GM12891 (cell line): ENCODE results near the gene TMTC2.

Experiments used
- DNase-seq: peaks from one replicate; pipeline ENCODE4 v3.0.0; 2011; ENCODE audit warnings: low spot score; ENCODE audit not compliant: insufficient read length
- FAIRE-seq: peaks from 2 replicates; lab custom pipeline; 2011; peaks lifted over from hg19 to GRCh38; lab: Jason Lieb, UNC
- PAX5 ChIP-seq: IDR thresholded peaks from 2 replicates; pipeline ENCODE4 v1.6.1; 2011; ENCODE audit warnings: low read length, moderate library complexity, mild to moderate bottlenecking; ENCODE audit not compliant: insufficient read depth, severe bottlenecking
- POLR2A ChIP-seq: IDR thresholded peaks from 2 replicates; pipeline ENCODE4 v1.6.1; 2011; ENCODE audit warnings: low read depth, low read length, control low read depth
- POLR2AphosphoS5 ChIP-seq: IDR thresholded peaks from 2 replicates; pipeline ENCODE4 v1.6.1; 2011; ENCODE audit warnings: low read depth, low read length, control low read depth
- POU2F2 ChIP-seq: IDR thresholded peaks from 2 replicates; pipeline ENCODE4 v1.6.1; 2011; ENCODE audit warnings: low read depth, mild to moderate bottlenecking, control low read depth, low read length, moderate library complexity
- SPI1 ChIP-seq: IDR thresholded peaks from 2 replicates; pipeline ENCODE4 v1.6.1; 2011; ENCODE audit warnings: low read depth, low read length, control low read depth
- TAF1 ChIP-seq: IDR thresholded peaks from 2 replicates; pipeline ENCODE4 v1.6.1; 2011; ENCODE audit warnings: low read depth, low read length, control low read depth

The TMTC2 gene

DNA sequence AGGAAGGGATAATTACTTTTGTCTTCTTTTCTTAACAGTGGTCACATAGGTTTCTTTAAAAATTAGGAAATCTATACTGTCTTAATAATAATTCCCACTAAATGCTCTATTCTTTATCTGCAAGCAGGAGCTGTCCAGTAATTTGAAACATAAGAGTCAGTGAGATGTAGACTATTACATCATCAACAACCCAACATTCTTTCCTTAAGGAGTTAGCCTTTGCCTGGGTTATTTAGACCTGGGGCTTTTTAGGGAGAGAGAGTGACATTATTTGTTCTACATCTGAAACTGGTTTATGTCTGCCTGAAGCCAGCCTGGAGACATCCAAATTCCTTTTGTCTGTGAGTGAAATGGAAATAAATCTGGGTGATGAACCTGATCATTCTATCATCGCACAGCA is 294.4 kb downstream of the TMTC2 start:
- TF ChIP-seq POU2F2: no peak
- no peak for TF ChIP-seq POLR2AphosphoS5
- TF ChIP-seq POLR2A: no peak
- no peak for TF ChIP-seq TAF1
- no peak for TF ChIP-seq PAX5
- no peak for TF ChIP-seq SPI1
- DNase-seq: no peak

DNA sequence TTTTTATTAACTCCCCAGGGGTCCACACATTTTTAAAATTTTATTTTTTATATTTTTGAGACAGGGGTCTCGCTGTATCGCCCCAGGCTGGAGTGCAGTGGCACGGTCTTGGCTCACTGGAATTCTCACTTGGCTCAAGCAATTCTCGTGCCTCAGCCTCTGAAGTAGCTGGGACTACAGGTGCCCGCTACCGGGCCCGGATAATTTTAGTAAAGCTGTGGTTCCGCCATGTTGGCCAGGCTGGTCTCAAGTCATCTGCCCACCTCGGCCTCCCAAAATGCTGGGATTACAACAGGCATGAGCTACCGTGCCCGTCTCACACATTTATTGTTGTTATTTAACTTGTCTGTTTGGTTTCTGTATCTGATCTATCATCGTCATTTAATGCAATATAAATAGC is 307.4 kb downstream of the TMTC2 start:
- TF ChIP-seq TAF1: no peak
- TF ChIP-seq POLR2A: no peak
- no peak for TF ChIP-seq PAX5
- no peak for TF ChIP-seq SPI1
- TF ChIP-seq POLR2AphosphoS5: no peak
- no peak for TF ChIP-seq POU2F2
- DNase-seq (no peak), FAIRE-seq (no peak)

More for the DNA sequence above, 294.4 kb downstream of the TMTC2 start:
- FAIRE-seq: no peak

DNA sequence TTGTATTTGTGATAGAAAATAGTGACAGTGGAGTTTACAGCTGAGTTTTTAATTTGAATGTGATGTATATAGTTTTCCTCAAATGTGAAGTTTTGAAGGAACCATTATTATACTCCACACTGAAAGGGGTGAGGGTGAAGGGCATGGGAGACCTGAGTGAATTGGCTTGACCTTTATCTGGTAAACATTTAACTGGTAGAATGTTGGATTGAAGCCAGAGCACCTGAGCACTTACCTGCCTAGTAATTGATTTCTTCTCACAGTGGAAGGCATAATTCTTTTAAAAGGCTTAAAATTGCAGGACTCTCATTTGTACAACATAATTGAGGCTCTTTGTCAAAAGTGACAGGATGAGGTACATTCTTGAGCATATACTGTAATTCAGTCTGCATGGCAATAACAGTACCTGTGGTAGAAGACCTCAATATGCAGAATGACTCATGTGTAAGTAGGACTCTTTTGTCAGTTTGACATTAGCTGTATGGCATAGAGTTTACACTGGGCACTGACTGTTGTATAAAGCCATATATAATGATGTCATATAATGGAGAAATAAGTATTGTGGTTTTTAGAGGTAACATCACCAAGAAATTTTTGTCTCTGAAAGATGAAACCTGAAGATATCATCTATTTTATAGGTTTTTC is 309.6 kb downstream of the TMTC2 start:
- FAIRE-seq: no peak
- TF ChIP-seq PAX5 (no peak), TAF1 (no peak), POLR2A (no peak), POU2F2 (no peak), SPI1 (no peak), POLR2AphosphoS5 (no peak)
- DNase-seq: no peak

DNA sequence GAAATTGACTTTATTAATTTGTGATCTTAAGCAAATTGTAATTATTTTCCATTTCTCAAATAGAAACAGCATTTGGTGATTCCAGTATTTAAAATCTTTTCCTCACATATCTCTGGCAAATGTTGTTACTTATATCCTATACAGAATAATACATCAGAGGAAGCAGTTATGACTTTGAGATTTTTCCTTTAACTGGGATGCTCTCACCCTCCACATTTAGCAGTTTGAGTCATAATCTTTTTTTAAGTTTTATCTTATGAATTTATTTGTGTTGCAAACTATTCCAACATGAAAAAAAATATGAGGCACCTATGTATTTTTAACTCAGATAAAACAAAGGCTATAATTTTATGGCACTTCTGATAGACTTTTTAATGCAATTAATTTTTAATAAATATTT is 311.8 kb downstream of the TMTC2 start:
- DNase-seq: no peak
- no peak for TF ChIP-seq TAF1
- TF ChIP-seq SPI1: no peak
- no peak for TF ChIP-seq POLR2AphosphoS5
- TF ChIP-seq POU2F2: no peak
- no peak for TF ChIP-seq PAX5
- TF ChIP-seq POLR2A: no peak
- no peak for FAIRE-seq

DNA sequence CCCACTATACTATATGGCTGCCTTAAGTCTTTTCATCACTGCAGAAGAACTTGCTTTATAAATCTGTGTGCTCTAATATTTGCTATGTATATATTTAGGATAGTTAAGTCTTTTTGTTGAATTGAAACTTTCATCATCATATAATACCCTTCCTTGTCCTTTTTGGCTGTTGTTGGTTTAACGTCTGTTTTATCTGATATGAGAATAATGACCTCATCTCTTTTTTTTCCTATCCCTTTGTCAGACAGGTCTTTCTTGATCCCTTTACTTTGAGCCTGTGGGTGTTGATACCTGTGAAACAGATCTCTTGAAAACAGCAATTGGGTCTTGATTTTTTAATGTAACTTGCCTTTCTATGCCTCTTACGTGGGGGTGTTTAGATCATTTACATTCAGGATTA is 316.3 kb downstream of the TMTC2 start:
- FAIRE-seq (no peak), DNase-seq (no peak)
- TF ChIP-seq POU2F2 (no peak), SPI1 (no peak), POLR2AphosphoS5 (no peak), PAX5 (no peak)

DNA sequence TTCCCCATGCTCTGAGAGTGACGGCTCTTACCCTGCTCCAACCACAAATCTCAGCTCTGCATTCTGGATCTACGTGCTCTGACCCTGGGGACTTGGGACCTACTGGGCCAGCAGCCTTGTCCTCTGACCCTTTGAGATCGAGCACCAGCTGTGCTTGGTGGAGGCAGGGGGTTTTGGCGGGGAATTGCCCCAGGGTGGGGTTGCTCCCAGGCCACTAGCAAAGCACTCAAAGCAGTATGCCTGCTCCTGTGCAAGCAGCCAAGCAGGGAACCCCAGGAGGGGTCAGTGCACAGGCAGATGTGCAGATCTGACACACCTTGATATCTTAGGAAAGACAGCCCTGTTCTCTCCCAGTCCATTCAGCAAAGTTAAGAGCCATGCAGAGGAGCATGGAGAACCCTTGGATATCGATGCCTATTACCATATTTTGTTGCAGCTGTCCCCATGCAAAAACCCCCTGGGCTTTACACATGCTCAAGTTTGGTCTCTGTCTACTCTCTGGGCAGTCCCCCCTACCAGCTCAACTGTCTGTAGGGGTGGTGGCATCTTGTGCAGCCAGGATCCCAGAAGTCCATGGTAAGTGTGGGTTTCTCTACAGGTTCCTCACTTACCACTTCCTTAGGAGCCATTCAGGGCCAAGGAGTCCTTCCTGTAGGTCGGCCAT is 319.0 kb downstream of the TMTC2 start:
- FAIRE-seq (no peak), DNase-seq (no peak)
- TF ChIP-seq PAX5 (no peak), TAF1 (no peak), POLR2A (no peak), POU2F2 (no peak), SPI1 (no peak), POLR2AphosphoS5 (no peak)

DNA sequence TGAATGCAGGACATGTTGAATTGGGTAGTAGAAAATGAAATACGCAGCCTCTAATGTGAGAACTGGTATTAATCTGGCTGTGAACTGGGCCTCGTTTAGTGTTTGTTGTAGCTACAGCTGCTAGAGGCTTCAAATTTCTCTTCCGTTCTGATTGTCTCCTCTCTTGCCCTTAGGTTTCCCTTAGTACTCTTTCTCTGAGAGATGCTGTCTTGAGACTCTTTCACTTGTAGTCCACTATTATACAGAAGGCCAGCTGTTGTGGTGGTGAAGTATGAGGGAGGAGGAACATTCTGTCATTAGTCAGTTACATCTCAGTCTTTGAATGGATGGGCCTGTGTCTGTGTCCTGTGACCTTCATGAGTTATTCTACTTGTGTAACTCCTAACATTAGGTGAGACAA is 322.0 kb downstream of the TMTC2 start:
- FAIRE-seq (no peak), DNase-seq (no peak)
- TF ChIP-seq SPI1: no peak
- no peak for TF ChIP-seq PAX5
- TF ChIP-seq POLR2A: no peak
- no peak for TF ChIP-seq TAF1
- no peak for TF ChIP-seq POU2F2
- TF ChIP-seq POLR2AphosphoS5: no peak

DNA sequence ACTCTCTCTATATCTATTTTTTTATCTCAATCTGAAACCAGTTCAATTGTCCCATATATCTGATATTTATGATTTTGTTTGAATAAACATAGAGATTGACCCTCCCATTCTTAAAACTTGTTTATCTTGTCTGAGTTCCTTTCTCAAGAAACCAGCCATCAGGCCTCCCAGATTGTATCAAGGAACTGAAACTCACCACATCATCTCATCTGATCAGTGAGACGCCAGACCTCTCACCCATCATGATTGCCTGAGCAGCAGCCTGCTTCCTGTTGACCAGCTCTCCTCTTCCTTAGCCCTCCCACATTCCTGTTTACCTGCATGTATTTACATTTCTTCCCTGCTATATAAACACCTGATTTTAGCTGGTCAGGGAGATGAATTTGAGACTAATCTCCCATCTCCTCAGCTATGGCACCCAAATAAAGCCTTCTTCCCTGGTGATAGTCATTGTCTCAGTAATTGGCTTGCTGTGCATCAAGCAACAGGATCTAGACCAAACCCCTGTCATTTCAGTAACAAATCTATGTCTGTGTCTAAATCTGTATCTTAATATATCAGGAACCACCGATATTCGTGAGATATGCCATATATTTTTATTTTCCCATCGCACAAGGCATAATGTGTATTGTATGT is 323.6 kb downstream of the TMTC2 start:
- DNase-seq (no peak), FAIRE-seq (no peak)
- TF ChIP-seq SPI1 (peak; percentile 64), POLR2AphosphoS5 (no peak)

DNA sequence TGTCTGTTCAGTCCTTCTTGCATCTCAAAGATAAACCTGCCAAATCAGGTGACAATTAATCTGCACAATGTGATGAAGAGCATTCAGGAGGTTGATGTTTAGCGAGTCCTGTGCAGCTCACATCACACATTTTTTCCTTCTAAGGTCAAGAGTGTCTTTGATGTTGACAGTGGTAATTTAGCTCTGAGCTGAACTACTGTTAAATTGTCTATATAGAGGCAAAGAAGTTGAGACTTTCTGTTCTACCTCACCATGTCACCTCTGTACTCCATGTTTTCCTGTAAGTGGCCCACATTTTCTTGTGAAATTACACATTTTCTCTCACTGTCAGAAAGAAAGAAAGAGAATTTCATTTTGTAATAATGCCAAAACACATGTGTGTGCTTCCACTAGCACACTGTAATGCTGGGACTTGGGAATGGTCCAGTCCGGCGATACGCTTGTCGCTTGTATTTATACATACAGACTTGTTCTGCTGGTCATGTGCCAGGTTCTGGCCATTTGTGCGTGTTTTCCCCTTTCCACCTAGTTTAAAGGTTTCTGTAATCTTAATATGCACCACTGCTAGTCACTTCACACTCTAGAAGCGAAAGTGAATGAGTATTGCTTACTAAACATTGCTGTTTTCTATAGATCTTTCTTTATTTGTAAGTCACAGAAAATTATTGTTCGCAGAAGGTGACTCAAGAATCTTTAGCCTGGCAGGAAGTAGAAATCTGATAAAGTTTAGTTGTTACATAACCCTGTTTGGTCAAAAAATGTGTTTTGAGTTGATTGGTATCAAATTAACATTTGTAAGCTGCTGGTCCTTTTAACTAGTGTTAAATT is 328.9 kb downstream of the TMTC2 start:
- TF ChIP-seq SPI1 (no peak), PAX5 (no peak)
- FAIRE-seq (no peak), DNase-seq (no peak)
